OCI-LY1 (cell line): ENCODE measurements around the gene ABCC2.

Source experiments
- EZH2 ChIP-seq: fragments of 200-600 bp; sonication (generic), shearing (Covaris generic); IDR thresholded peaks from 2 replicates; pipeline ENCODE4 v1.8.0; 2017; ENCODE audit warnings: borderline replicate concordance, mixed run types, mild to moderate bottlenecking, antibody characterized with exemption, low read length, moderate library complexity, mixed read lengths
- TF ChIP-seq, protein P1 (sequence below): fragments of 200-600 bp; sonication (generic), shearing (Covaris generic); IDR thresholded peaks from 2 replicates; pipeline ENCODE4 v1.5.1; 2017; ENCODE audit warnings: mild to moderate bottlenecking, antibody characterized with exemption, low read length, moderate library complexity, mixed read lengths

GRCh38 chr10:99761365-99761764 is 21.1 kb upstream of the ABCC2 start:
- TF ChIP-seq, protein P1, sequence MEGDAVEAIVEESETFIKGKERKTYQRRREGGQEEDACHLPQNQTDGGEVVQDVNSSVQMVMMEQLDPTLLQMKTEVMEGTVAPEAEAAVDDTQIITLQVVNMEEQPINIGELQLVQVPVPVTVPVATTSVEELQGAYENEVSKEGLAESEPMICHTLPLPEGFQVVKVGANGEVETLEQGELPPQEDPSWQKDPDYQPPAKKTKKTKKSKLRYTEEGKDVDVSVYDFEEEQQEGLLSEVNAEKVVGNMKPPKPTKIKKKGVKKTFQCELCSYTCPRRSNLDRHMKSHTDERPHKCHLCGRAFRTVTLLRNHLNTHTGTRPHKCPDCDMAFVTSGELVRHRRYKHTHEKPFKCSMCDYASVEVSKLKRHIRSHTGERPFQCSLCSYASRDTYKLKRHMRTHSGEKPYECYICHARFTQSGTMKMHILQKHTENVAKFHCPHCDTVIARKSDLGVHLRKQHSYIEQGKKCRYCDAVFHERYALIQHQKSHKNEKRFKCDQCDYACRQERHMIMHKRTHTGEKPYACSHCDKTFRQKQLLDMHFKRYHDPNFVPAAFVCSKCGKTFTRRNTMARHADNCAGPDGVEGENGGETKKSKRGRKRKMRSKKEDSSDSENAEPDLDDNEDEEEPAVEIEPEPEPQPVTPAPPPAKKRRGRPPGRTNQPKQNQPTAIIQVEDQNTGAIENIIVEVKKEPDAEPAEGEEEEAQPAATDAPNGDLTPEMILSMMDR: no peak
- no peak for TF ChIP-seq EZH2
